ENCODE measurements around the gene PRL.

PRL gene

DNA sequence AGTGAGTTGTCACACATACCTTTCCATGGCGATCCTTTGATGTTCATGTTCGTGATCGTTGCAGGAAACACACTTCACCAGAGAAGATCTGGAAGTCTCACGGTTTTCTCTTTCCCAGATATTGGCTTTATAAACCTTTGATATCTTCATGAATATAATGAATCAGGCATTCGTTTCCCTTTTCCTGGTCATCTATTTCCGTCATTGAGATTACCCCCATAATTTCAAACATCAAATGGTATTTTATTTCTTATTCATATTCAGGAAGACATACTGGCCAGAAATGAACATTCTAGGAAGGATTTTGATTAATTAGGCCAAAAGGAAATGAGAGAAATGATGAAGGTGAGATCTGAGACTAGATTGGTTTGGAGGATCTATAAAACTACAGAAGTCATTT is at the start of gene PRL:
Gene PRL (minus strand): TSS at position 101 of the 400 bp plus-strand sequence. CDS start 54 bp downstream, at position 47.
- no peak for DNase-seq

GRCh38 chr6:22343864-22344263 is 47.0 kb upstream of the PRL start:
- no peak for DNase-seq

DNA sequence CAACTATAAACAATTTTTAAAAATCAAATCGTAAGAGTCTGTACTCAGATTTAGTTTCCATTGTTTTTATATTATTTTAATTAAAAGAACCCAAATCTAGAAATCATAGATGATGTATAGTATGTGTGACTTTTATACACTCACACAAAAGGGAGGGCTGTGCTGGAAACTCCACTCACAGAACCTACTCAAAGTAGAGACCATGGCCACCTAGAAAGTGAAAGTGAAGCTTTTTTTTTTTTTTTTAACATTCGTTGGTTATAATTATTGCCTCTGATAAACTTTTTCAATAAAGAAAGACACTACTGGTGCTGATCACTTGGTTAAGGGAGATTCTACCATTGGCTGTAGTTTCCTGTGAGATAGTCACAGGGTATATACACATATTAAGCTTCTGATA is 37.9 kb upstream of the PRL start:
- no peak for DNase-seq

GRCh38 chr6:22333802-22334201 is 37.0 kb upstream of the PRL start:
- no peak for DNase-seq

DNA sequence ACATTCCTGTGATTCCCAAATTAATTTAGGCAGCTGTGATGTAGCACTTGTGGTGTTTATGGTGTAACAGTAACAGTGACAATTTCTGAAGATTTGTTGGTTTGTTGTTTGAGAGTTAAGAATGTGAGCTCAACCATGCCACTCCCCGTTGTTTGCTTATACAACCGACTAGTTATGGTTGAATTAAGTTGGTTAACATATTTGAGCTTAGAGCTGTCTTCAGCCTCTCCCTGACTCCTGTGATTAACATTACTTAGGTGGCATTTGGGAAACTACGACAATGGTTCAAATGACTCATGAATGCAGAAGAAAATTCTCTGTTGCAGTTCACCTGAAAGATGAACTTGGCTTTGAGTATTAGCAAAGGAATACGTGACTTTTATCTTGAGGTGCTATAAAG is 35.9 kb upstream of the PRL start:
- no peak for DNase-seq

GRCh38 chr6:22332216-22332615 is 35.4 kb upstream of the PRL start:
- no peak for DNase-seq

GRCh38 chr6:22330941-22331340 is 34.1 kb upstream of the PRL start:
- no peak for DNase-seq

DNA sequence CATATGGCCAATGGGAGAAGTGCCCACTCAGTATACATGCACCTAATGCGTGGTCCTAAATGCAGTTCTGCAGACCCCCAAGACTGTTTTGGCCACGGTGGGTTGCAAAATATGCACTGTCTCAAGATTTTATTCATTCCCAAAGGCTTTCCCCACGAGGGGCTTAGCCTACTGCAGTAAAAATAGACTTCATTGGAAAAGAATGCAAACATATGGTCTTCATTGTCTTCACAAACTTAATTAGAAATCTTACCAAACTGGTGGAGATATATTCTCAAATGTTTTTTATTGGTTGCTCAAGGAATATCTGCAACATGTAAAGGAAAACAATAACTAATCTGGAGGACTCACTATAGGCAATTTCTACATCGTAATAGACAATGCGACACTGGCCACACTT is 31.6 kb upstream of the PRL start:
- DNase-seq: no peak

DNA sequence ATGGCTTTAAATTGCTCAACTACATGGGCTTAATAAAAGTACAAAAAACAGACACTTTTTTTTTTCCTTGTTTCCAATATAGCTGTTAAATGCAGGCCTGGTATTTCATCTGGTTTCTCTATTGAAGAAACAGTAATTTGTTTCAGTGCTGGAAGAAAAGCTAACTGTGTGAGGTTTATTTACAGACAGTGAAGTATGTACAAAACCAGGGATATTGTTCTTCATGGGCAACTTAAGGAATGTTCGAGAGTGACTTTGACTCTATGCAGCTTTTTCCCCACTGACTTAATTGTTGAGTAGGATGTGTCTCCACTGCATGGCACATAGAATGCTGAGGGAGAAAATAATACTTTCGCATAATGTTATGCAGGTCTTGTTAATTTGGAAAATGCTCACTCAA is 31.0 kb upstream of the PRL start:
- DNase-seq: no peak

- no peak for DNase-seq
Measured at GRCh38 chr6:22326500-22326899, 29.7 kb upstream of the PRL start.

GRCh38 chr6:22325481-22325880 is 28.6 kb upstream of the PRL start:
- DNase-seq: no peak

- no peak for DNase-seq
Measured at GRCh38 chr6:22323848-22324247, 27.0 kb upstream of the PRL start.

GRCh38 chr6:22322103-22323030 is 25.5 kb upstream of the PRL start:
- peak in 1 of 2 experiments; percentile 16 for DNase-seq

DNA sequence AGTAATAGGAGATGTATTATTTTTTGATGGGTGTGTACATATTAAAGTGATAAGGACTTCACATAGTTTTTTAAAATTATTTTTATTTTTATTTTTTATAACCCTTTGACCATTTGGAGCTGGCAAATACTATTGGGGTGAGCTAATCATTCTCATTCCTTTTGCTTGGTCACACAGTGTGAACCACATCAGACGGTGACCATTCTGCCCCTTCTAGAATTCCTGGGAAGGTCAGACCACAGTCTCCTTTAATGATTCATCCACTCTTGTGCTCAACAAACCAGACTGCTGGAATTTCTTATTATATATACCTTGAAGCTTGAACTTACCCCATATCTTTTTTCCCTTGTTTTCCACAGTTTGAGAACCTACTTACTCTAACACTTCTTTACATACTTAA is 23.9 kb upstream of the PRL start:
- DNase-seq: no peak

DNA sequence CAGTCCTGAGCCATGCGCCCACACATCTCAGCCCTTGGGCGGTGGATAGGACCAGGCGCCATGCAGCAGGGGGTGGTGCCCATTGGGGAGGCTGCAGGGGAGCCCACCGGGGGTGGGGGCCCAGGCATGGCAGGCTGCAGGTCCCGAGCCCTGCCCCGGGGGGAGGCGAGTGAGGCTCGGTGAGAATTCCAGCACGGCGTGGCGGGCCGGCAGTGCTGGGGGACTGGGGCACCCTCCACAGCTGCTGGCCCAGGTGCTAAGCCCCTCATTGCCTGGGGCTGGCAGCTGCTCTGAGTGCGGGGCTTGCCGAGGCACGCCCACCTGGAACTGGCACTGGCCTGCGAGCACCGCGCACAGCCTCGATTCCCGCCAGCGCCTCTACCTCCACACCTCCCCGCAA is 21.6 kb upstream of the PRL start:
- no peak for DNase-seq

- DNase-seq: no peak
Measured at GRCh38 chr6:22313796-22314195, 17.0 kb upstream of the PRL start.

DNA sequence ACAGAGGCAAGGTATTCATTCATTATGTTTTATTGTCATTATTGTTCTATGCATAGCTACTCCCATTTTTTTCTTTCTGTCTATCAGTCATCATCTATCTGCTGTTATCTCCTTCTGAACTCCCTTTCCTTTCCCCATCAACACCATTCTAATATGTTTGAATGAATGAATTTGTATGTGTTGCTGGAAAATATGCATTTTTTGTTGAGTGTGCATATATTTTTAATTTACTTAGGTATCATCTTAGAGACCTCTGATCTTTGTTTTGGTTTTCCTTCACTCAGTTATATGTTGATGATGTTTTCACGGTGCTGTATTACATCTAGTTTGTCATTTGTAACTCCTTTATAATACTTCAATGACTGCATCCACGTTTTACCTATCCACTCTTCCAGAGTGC is 12.1 kb upstream of the PRL start:
- DNase-seq: no peak

DNA sequence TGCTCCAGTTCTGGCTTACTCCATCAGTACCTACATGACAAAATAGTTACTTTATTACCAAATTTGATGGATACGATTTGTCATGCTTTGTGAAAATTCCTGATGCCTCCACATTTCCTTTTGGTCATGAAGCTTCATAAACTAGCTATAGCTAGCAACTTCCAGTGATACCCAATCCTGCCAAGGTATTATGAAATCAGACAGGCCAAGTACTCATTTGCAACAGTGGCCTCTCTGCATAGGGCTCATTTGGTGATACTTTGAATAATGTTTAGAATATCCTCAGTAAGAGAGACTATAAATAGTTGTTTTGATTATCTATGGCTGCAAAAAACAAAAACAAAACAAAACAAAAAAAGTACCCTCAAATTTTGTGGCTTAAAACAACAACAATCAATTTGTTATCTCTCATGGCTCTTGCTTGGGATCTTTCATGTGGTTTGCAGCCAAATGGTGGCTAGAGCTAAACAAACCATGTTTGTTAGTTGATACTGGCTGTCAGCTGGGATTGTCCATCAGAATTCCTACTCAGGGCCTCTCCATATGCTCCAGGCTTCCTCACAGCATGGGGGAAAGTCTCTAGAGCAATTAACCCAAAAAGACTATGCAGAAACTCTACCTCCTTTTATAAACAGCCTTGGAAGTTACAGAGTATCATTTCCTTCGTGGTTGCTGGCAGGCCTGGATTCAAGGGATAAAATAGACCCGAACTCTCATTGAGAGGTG is 10.1 kb upstream of the PRL start:
- peak in 1 of 2 experiments; percentile 52 for DNase-seq

DNA sequence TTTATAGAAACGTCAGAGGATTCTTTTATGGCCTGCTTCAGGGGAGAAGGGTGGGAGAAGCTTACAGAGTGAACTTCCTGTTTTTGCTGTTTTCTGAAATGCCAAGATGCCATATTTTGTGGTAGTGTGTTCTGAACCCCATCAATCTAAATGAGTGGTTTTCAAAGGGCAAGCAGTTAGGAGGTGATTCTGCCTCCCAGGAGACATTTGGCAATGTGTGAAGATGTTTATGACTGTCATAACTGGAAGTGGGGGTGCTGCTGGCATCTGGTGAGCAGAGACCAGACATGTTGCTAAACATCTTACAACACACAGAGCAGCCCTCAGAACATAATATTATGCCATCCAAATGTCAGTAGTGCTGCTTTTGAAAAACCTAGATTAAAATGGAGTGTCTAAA is 6.0 kb upstream of the PRL start:
- DNase-seq: no peak

GRCh38 chr6:22300273-22300998 is 3.6 kb upstream of the PRL start:
- DNase-seq: no peak

GRCh38 chr6:22298475-22298890 is 1.6 kb upstream of the PRL start:
- DNase-seq: no peak

GRCh38 chr6:22296067-22296466 is 769 bp downstream of the PRL start:
- no peak for DNase-seq

GRCh38 chr6:22295145-22295544 is 1.7 kb downstream of the PRL start:
- DNase-seq: no peak

GRCh38 chr6:22294301-22294700 is 2.5 kb downstream of the PRL start:
- no peak for DNase-seq
